Activated naive CD4-positive, alpha-beta T cell treated with anti-CD3 and anti-CD28 coated beads, Interleukin-2, amount 50 U/mL, for 72 hours (primary cell): ENCODE measurements around the gene DLG2. TPM values are rescaled to one million over a fixed set of nuclear protein-coding genes. Genes with fewer than 3 reads are reported as not detected.
A peak's percentile ranks its signal among the peaks of the same experiment; 100 is the strongest.
"Not testable (repeated sequence)": the region's sequence is repeated elsewhere in the genome, so short reads cannot be mapped to it uniquely, and the experiment has no call there.

Source experiments
- ATAC-seq, 2 donors: fragments of 150-1000 bp; cut with Tn5 transposase; 2 replicates each; pipeline ENCODE4 v1.10.0; 2021; ENCODE audit warnings: mild to moderate bottlenecking in 2 of 2, moderate library complexity in 2 of 2
- DNase-seq, 2 donors: peaks; one replicate each; pipeline ENCODE4 v3.0.0; 2021 to 2022; ENCODE audit warnings: low spot score in 2 of 2
- H3K27ac Mint-ChIP-seq, 2 donors: one replicate each; pipeline ENCODE4 v1.8.0; 2022; ENCODE audit warnings: mild to moderate bottlenecking in 2 of 2, mixed read lengths in 2 of 2
- H3K36me3 Mint-ChIP-seq, 2 donors: one replicate each; pipeline ENCODE4 v1.8.0; 2022; ENCODE audit warnings: mixed read lengths in 2 of 2
- H3K9me3 Mint-ChIP-seq, 2 donors: one replicate each; pipeline ENCODE4 v1.8.0; 2022; ENCODE audit warnings: mixed read lengths in 2 of 2
- total RNA-seq, 2 donors: library from RNA; stranded (reverse); gene quantifications; one replicate each; pipeline ENCODE4 v1.2.3, GENCODE V29; 2022

The DLG2 gene
- total RNA-seq, 2 donors from 2014 or later, result 4.2 to 5.4 TPM

GRCh38 chr11:83477772-83478171, 2149.4 kb downstream of the DLG2 start:
- no peaks in the 10 kb centered on the region for H3K9me3 Mint-ChIP-seq
- ATAC-seq (no peak), DNase-seq (no peak)
- H3K36me3 Mint-ChIP-seq, result no peaks in the 10 kb centered on the region
- H3K27ac Mint-ChIP-seq, result no peak overlapping the region

DNA sequence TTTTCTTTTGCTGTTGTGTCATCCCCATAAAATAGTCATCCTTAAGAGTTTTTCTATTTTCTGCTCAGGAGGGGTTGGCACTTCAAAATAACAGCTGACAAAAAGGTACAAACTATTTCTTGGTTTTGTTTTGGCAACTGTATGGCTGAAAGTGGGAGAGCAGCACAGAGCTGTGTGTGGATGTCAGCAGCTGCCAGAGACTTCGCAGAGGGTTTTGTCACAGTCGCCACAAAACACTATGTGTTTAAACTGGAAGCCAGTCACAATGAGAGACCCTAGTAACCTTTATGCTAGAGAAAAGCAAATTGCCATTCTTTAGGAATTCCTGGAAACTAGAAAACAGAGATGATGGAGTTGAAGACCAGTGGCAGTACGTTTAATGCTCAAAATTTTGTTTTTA, 2151.4 kb downstream of the DLG2 start:
- Mint-ChIP-seq H3K9me3 (no peaks in the 10 kb centered on the region), H3K27ac (no peak overlapping the region), H3K36me3 (no peaks in the 10 kb centered on the region)
- no peak for DNase-seq
- ATAC-seq, result no peak

DNA sequence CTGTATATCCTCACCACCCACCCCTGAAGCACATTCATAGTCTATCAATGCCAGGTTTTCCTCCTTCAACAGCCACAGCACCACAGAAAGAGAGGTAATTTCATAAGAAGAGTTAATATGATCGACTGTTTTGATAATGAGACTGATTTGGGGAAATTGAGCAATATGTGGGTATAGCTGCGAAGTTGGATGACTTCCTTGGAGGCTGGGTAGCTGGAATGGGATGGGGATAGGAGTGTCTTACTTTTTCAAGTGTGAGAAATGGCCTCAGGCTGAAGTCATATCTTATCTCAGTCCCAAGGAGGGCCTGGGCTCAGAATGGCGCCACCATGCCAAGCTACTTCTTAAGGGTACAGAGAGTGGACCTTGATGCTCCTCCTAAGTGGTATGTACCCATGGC, 2153.4 kb downstream of the DLG2 start:
- DNase-seq (no peak), ATAC-seq (no peak)
- no peaks in the 10 kb centered on the region for H3K9me3 Mint-ChIP-seq
- H3K27ac Mint-ChIP-seq, result no peak overlapping the region
- H3K36me3 Mint-ChIP-seq, result no peaks in the 10 kb centered on the region

DNA sequence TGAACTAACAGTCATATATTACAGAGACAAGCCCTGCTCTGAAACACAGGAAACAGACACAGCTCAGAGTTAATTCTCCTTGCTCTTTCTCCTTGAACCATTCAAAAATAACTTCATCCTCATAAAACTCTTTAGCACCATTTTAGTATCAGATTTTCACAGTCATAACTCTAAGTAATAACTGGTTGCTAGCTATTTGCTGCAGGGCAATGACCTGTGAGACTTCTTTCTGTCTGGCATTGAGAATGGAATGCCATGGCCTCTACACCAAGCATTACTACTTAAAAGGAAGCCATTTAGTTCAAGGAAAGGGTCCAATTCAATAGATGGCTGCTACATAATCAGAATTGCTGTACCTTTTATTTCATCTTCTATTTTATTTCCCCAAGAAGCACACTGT, 2154.3 kb downstream of the DLG2 start:
- ATAC-seq (peak in 1 of 2 donors; percentile 26), DNase-seq (no peak)
- Mint-ChIP-seq H3K36me3 (no peaks in the 10 kb centered on the region), H3K9me3 (no peaks in the 10 kb centered on the region), H3K27ac (no peak overlapping the region)

- Mint-ChIP-seq H3K27ac (no peak overlapping the region), H3K9me3 (no peaks in the 10 kb centered on the region), H3K36me3 (no peaks in the 10 kb centered on the region)
- DNase-seq (no peak), ATAC-seq (peak in 1 of 2 donors; percentile 34)
Observed at GRCh38 chr11:83471831-83472727, 2155.1 kb downstream of the DLG2 start.

DNA sequence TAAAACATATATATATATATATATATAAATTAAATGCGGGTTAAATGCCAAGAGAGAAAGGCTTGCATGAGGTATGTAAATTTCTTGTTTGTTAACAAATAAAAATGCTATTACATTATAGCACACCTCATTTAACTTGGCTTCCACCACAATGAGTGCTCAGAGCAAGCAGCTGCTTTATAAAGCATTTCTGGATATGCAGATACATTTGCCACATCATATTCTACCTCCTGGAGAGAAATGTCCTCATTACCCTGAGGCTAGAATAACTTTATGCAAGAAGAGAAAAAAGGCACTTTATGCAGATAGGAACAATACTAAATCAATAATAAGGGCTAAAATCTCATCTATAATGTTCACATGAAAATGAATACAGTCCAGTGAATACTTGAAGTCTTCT, 2159.3 kb downstream of the DLG2 start:
- no peak overlapping the region for H3K27ac Mint-ChIP-seq
- no peaks in the 10 kb centered on the region for H3K36me3 Mint-ChIP-seq
- ATAC-seq, result no peak
- no peak for DNase-seq
- no peaks in the 10 kb centered on the region for H3K9me3 Mint-ChIP-seq

- Mint-ChIP-seq H3K36me3 (no peaks in the 10 kb centered on the region), H3K9me3 (no peaks in the 10 kb centered on the region), H3K27ac (no peak overlapping the region)
- DNase-seq (no peak), ATAC-seq (no peak)
Observed at GRCh38 chr11:83464160-83464944, 2162.8 kb downstream of the DLG2 start.

DNA sequence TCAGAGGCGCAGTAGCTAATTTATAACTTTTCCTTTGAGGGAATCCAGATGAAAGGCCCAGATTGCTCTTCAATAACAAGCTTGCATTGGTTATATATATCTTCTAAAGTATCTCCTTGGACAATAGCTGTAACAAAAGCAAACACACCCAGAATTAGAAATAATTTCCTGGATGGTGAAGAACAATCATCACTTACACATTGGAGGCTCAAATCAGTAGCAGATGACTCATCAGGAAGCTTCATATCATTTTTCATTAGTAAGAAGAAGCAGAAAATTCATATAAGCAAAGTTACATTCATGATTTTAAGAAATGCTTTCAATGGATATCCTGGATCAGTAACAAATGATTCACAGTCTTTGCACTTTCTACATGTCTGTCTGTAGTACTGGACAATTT, 2167.3 kb downstream of the DLG2 start:
- H3K36me3 Mint-ChIP-seq, result no peaks in the 10 kb centered on the region
- H3K9me3 Mint-ChIP-seq, result no peaks in the 10 kb centered on the region
- no peak overlapping the region for H3K27ac Mint-ChIP-seq
- no peak for DNase-seq
- peak in 1 of 2 donors; percentile 28 for ATAC-seq

DNA sequence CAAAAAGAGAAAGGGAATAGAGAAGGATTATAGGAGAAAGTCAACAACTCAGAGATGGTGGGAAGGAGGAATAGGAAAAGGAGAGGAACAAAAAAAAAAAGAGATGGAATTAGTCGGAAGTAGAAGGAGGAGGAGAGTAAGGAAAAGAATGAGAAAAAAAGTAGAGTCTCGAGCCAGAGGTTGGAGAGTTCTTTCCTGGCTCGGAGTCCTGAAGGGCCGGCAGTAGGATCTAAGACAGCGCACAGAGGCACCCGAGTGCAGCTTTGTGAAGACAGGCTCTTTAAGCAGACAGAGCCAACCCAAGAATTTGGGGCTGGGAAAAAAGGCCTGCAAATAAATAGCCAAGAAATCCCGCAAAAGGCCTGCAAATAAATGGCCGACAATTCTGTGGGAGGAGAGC, 2170.6 kb downstream of the DLG2 start:
- no peaks in the 10 kb centered on the region for H3K9me3 Mint-ChIP-seq
- H3K36me3 Mint-ChIP-seq, result no peaks in the 10 kb centered on the region
- H3K27ac Mint-ChIP-seq, result no peak overlapping the region
- ATAC-seq, result no peak
- no peak for DNase-seq

- no peak overlapping the region for H3K27ac Mint-ChIP-seq
- no peak for ATAC-seq
- H3K36me3 Mint-ChIP-seq, result no peaks in the 10 kb centered on the region
- no peak for DNase-seq
- H3K9me3 Mint-ChIP-seq, result no peaks in the 10 kb centered on the region
Observed at GRCh38 chr11:83456075-83456474, 2171.1 kb downstream of the DLG2 start.

GRCh38 chr11:83455356-83455755, 2171.8 kb downstream of the DLG2 start:
- Mint-ChIP-seq H3K36me3 (no peaks in the 10 kb centered on the region), H3K27ac (no peak overlapping the region), H3K9me3 (no peaks in the 10 kb centered on the region)
- no peak for ATAC-seq
- DNase-seq, result no peak

DNA sequence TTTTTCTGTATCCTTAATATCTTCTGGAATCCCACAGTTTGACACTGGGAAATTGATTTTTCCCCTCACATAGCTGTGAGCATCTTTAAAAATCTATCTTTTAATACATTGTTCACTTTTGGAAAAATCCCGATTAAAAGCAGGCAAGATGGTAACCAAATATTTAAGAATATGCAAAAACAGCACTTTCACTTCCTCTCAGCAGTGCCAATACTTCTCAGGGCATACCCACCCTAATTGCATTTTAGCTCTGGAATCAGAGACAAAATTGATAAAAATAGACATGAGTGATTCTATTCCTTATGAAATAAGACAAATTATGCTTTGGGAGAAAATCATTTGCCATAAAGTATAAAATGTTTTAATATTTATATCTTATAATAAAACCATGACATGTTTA, 2172.5 kb downstream of the DLG2 start:
- H3K36me3 Mint-ChIP-seq, result no peaks in the 10 kb centered on the region
- ATAC-seq (no peak), DNase-seq (no peak)
- H3K9me3 Mint-ChIP-seq, result no peaks in the 10 kb centered on the region
- H3K27ac Mint-ChIP-seq, result no peak overlapping the region

GRCh38 chr11:83449338-83449913, 2177.7 kb downstream of the DLG2 start:
- DNase-seq, result no peak
- H3K27ac Mint-ChIP-seq, result no peak overlapping the region
- no peaks in the 10 kb centered on the region for H3K9me3 Mint-ChIP-seq
- peak in 1 of 2 donors; percentile 52 for ATAC-seq
- no peaks in the 10 kb centered on the region for H3K36me3 Mint-ChIP-seq

- Mint-ChIP-seq H3K27ac (no peak overlapping the region), H3K9me3 (no peaks in the 10 kb centered on the region), H3K36me3 (no peaks in the 10 kb centered on the region)
- no peak for DNase-seq
- ATAC-seq, result no peak
Observed at GRCh38 chr11:83448686-83449085, 2178.5 kb downstream of the DLG2 start.

DNA sequence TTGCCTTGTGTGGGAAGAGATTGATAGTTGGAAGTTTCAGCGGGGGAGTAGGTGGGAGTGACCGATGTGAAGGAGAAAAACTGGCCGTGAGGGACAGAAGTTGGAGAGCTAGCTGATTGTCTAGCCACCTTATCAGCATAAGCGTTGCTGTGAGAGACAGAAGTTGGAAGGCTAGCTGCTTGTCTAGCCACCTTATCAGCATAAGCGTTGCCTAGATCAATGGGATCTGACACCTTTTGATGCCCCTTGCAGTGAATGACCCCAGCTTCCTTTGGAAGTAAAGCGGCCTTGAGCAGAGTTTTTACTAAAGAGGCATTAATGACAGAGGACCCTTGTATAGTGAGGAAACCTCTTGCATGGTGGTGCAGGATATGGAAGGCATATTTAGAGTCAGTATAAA, 2183.3 kb downstream of the DLG2 start:
- not testable (repeated sequence) for H3K36me3 Mint-ChIP-seq, H3K9me3 Mint-ChIP-seq

GRCh38 chr11:83441601-83442000, 2185.5 kb downstream of the DLG2 start:
- no peaks in the 10 kb centered on the region for H3K9me3 Mint-ChIP-seq
- no peak for ATAC-seq

More for the DNA sequence above, 2183.3 kb downstream of the DLG2 start:
- not testable (repeated sequence) for DNase-seq, H3K27ac Mint-ChIP-seq, ATAC-seq

DNA sequence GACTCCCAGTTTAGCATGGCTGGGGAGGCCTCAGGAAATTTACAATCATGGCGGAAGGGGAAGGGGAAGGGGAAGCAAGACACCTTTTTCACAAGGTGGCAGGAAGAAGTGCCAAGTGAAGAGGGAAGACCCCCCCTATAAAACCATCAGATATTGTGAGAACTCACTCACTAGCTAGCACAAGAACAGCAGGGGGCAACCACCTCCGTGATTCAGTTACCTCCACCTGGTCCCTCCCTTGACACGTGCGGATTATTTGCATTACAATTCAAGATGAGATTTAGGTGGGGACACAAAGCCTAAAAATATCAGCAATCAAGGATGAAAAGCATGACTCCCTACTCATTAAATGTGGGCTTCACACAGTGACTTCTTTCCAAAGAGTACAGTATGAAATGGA, 2186.0 kb downstream of the DLG2 start:
- no peaks in the 10 kb centered on the region for H3K36me3 Mint-ChIP-seq
- no peaks in the 10 kb centered on the region for H3K9me3 Mint-ChIP-seq
- H3K27ac Mint-ChIP-seq, result no peak overlapping the region
- DNase-seq (no peak), ATAC-seq (no peak)

More at GRCh38 chr11:83441601-83442000, 2185.5 kb downstream of the DLG2 start:
- no peaks in the 10 kb centered on the region for H3K36me3 Mint-ChIP-seq
- no peak for DNase-seq
- H3K27ac Mint-ChIP-seq, result no peak overlapping the region
